Neural crest cell (in vitro differentiated cells): ENCODE measurements around the gene JAM3. TPM values are rescaled to one million over a fixed set of nuclear protein-coding genes. Genes with fewer than 3 reads are reported as not detected.
"Not testable (repeated sequence)": the region's sequence is repeated elsewhere in the genome, so short reads cannot be mapped to it uniquely, and the experiment has no call there.

ENCODE experiments used
- DNase-seq: peaks from one replicate; pipeline ENCODE4 v3.0.0; 2021; ENCODE audit warnings: low read depth, mixed read lengths, low spot score
- H3K27ac Mint-ChIP-seq: one replicate; pipeline ENCODE4 v1.8.0; 2021; ENCODE audit warnings: mild to moderate bottlenecking, mixed read lengths; ENCODE audit not compliant: unreplicated experiment
- H3K27me3 Mint-ChIP-seq: 2 replicates; pipeline ENCODE4 v1.8.0; 2021; ENCODE audit warnings: low read depth, mild to moderate bottlenecking, mixed read lengths
- H3K36me3 Mint-ChIP-seq: 2 replicates; pipeline ENCODE4 v1.8.0; 2021; ENCODE audit warnings: low read depth, mild to moderate bottlenecking, mixed read lengths
- H3K4me1 Mint-ChIP-seq: 2 replicates; pipeline ENCODE4 v1.8.0; 2021; ENCODE audit warnings: mixed read lengths
- H3K4me3 Mint-ChIP-seq: one replicate; pipeline ENCODE4 v1.8.0; 2021; ENCODE audit warnings: mild to moderate bottlenecking, mixed read lengths
- H3K9me3 Mint-ChIP-seq: 2 replicates; pipeline ENCODE4 v1.8.0; 2021; ENCODE audit warnings: mixed read lengths
- CTCF ChIP-seq: fragments of 200-600 bp; sonication (generic); conservative IDR thresholded peaks from 2 replicates; pipeline ENCODE4 v1.5.0; 2021; ENCODE audit warnings: antibody characterized with exemption, mild to moderate bottlenecking
- total RNA-seq: library from RNA; stranded (reverse); gene quantifications from 2 replicates; pipeline ENCODE4 v1.2.1, GENCODE V29; 2021

The JAM3 gene
- total RNA-seq, 1 donor from 2014 or later = 98.6 TPM

DNA sequence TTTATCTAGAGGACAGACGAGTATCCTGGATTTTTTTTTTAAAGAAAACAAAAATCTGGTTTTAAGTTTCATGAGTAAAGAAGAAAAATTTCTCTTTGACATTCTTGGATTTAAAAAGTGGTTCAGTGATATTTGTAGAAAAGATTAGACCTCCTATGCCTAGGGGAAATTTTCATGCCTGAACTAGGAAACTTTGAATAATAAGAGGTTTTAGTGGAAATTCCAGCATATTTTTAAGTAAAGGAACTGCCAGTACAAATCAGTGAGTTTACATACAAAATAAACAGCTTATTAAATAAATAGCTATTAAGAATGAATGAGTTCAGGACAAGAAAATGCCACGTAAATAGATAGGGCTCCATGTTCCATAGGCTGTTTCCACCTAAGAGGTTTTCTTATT lies 17.5 kb downstream of the JAM3 start:
- no peak for DNase-seq
- Mint-ChIP-seq H3K27ac (no peak overlapping the region), H3K27me3 (no peaks in the 10 kb centered on the region), H3K4me1 (no peaks in the 10 kb centered on the region), H3K9me3 (peaks cover 9% of the 10 kb centered on the region), H3K4me3 (no peak overlapping the region), H3K36me3 (peaks cover 18% of the 10 kb centered on the region)
- TF ChIP-seq CTCF = no peak

DNA sequence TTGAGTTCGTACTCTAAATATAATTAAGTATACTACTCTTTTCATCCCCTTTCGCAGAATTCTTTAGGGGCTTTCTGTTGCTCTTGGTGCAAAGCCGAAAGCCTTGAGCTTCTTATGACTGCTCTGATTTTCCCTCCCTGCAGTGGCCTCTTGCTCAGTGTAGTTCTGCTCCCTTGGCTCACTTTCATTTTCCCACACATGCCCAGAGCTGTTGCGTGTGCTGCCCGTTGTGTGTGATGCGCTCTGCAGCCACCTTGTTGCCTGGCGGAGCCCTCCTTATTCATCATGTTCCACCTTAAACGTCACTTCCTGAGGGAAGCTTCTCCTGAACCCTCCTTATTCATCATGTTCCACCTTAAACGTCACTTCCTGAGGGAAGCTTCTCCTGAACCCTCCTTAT lies 23.1 kb downstream of the JAM3 start:
- not testable (repeated sequence) for H3K4me3 Mint-ChIP-seq, H3K27me3 Mint-ChIP-seq, DNase-seq, H3K4me1 Mint-ChIP-seq, H3K27ac Mint-ChIP-seq, H3K36me3 Mint-ChIP-seq
- peaks cover 11% of the 10 kb centered on the region for H3K9me3 Mint-ChIP-seq

DNA sequence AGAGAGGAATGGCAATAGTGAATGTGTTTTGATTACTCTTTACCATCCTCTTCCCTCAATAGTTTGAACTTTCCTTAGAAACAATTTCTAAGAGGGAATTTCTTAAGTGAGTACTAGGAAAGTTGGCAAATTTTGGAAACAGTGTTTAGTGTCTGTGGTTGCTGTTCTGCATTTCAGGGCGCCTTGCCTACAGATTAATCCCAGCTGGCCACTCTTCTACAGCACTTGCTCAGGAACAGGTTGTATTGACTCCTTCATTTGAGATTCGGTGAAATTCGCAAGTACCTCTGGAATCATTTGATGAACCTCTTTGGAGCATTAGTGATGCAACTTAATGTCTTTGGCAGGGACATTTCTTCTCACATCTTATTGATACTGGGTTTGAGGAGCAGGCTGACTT lies 28.3 kb downstream of the JAM3 start:
- DNase-seq = no peak

DNA sequence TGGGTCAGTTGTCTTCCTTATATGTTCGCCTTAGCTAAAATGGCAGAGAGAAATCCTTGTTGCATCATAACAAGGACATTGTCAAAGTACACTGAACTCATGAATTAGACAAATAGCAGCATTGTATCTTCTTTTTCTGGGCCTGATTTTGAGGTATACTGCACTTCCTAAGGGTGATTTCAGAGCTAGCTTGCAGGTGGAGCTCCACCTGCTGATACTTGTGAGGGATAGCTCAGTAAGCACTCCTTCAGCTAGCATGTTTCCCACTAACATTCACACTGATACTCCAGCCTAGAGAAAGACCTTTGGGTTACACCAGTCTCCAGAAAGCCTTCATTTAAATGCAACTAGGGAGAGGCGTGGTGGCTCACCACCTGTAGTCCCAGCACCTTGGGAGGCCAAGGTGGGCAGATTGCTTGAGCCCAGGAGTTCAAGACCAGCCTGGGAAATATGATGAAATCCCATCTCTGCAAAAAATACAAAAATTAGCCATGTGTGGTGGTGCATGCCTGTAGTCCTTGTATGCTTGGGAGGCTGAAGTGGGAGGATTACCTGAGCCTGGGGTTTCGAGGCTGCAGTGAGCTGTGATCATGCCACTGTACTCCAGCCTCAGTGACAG lies 29.8 kb downstream of the JAM3 start:
- no peak for DNase-seq
- Mint-ChIP-seq H3K27me3 (no peaks in the 10 kb centered on the region), H3K9me3 (peaks cover 2% of the 10 kb centered on the region), H3K36me3 (peaks cover 33% of the 10 kb centered on the region), H3K4me3 (no peak overlapping the region), H3K27ac (no peak overlapping the region), H3K4me1 (peaks cover 12% of the 10 kb centered on the region)
- no peak for TF ChIP-seq CTCF

More for the DNA sequence above, 28.3 kb downstream of the JAM3 start:
- no peak overlapping the region for H3K4me3 Mint-ChIP-seq
- peaks cover 28% of the 10 kb centered on the region for H3K36me3 Mint-ChIP-seq
- H3K9me3 Mint-ChIP-seq = peaks cover 5% of the 10 kb centered on the region
- H3K4me1 Mint-ChIP-seq = peaks cover 12% of the 10 kb centered on the region
- no peak for TF ChIP-seq CTCF
- no peaks in the 10 kb centered on the region for H3K27me3 Mint-ChIP-seq
- H3K27ac Mint-ChIP-seq = no peak overlapping the region

- no peak for DNase-seq
- H3K9me3 Mint-ChIP-seq = peaks cover 8% of the 10 kb centered on the region
- H3K4me1 Mint-ChIP-seq = peaks cover 12% of the 10 kb centered on the region
- no peak overlapping the region for H3K27ac Mint-ChIP-seq
- no peak for TF ChIP-seq CTCF
- H3K36me3 Mint-ChIP-seq = peaks cover 44% of the 10 kb centered on the region
- no peak overlapping the region for H3K4me3 Mint-ChIP-seq
- no peaks in the 10 kb centered on the region for H3K27me3 Mint-ChIP-seq
These were observed 31.3 kb downstream of the JAM3 start for GRCh38 chr11:134100171-134100570.

DNA sequence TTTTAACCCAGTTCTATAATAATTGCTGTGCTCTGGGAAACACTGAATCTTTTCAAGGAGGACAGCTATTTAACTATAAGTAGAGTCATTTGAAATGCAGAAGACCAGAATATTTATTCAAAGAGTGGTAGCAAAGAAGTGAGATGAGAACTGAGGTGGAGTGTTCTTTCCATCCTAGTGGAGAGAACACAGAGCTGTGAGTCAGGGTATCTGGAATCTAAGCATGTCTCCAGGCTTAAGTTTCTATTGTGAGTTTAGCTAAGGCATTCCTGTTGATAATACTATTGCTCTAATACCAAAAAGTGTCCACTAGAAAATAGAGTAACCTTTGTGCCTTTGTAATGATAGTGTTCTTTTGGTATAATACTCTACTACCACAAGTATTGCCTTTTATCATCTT lies 32.4 kb downstream of the JAM3 start:
- Mint-ChIP-seq H3K9me3 (peaks cover 8% of the 10 kb centered on the region), H3K4me1 (peaks cover 10% of the 10 kb centered on the region), H3K27me3 (no peaks in the 10 kb centered on the region), H3K27ac (no peak overlapping the region), H3K4me3 (no peak overlapping the region), H3K36me3 (peaks cover 48% of the 10 kb centered on the region)
- TF ChIP-seq CTCF = no peak
- DNase-seq = no peak
